OCI-LY7 (cell line): Measurements from ENCODE around the gene PARD3B. TPM values are rescaled to one million over a fixed set of nuclear protein-coding genes. Genes with fewer than 3 reads are reported as not detected.

Source experiments
- BruUV-seq: library from RNA; stranded (reverse); fragments of 400-500 nt; replicated peaks from 2 replicates; lab custom pipeline; 2021; lab: Mats Ljungman, UMichigan
- CTCF ChIA-PET: fragments of 300-600 bp; sonication (Branson Sonifier 250); formaldehyde crosslinking; loops from one replicate; lab custom pipeline; 2022; ENCODE audit warnings: antibody characterized with exemption; ENCODE audit not compliant: unreplicated experiment; lab: Charles Lee
- POLR2A ChIA-PET: fragments of 300-600 bp; sonication (Branson Sonifier 250); formaldehyde crosslinking; loops from one replicate; lab custom pipeline; 2022; ENCODE audit warnings: antibody characterized with exemption; lab: Charles Lee
- DNase-seq: peaks from one replicate; pipeline ENCODE4 v3.0.0-alpha.2; 2015; ENCODE audit warnings: low spot score
- H2AFZ ChIP-seq: fragments of 200-600 bp; sonication (generic), shearing (Covaris generic); 2 replicates; pipeline ENCODE4 v1.6.1; 2014; ENCODE audit warnings: mild to moderate bottlenecking, antibody characterized with exemption, low read length, moderate library complexity
- H3K27ac ChIP-seq: fragments of 200-600 bp; sonication (generic); 2 replicates; pipeline ENCODE4 v1.5.1; 2014; ENCODE audit warnings: mixed run types, low read depth, mild to moderate bottlenecking, moderate library complexity, low read length, inconsistent platforms; ENCODE audit not compliant: poor library complexity, severe bottlenecking
- H3K36me3 ChIP-seq: fragments of 200-600 bp; sonication (generic); 2 replicates; pipeline ENCODE4 v1.6.1; 2014; ENCODE audit warnings: mild to moderate bottlenecking, antibody characterized with exemption, low read length, moderate library complexity, mixed read lengths; ENCODE audit not compliant: insufficient read depth
- H3K4me1 ChIP-seq: fragments of 200-600 bp; sonication (generic); 2 replicates; pipeline ENCODE4 v1.5.1; 2014; ENCODE audit warnings: mild to moderate bottlenecking, low read length; ENCODE audit not compliant: insufficient read depth, poor library complexity, severe bottlenecking
- H3K4me2 ChIP-seq: fragments of 200-600 bp; sonication (generic); 2 replicates; pipeline ENCODE4 v1.6.1; 2014; ENCODE audit warnings: mild to moderate bottlenecking, low read length
- H3K4me3 ChIP-seq: fragments of 200-600 bp; sonication (generic); 2 replicates; pipeline ENCODE4 v1.5.1; 2014; ENCODE audit warnings: mild to moderate bottlenecking, low read depth, low read length; ENCODE audit not compliant: poor library complexity, severe bottlenecking
- H3K79me2 ChIP-seq: fragments of 200-600 bp; sonication (generic); 2 replicates; pipeline ENCODE4 v1.6.1; 2016; ENCODE audit warnings: low read depth, mild to moderate bottlenecking, low read length, moderate library complexity, mixed read lengths; ENCODE audit not compliant: insufficient read depth
- H3K9me2 ChIP-seq: fragments of 200-600 bp; sonication (generic); 2 replicates; pipeline ENCODE4 v1.6.1; 2016; ENCODE audit warnings: mild to moderate bottlenecking, low read length, mixed read lengths; ENCODE audit not compliant: insufficient read depth
- H3K9me3 ChIP-seq: fragments of 200-600 bp; sonication (generic); 2 replicates; pipeline ENCODE4 v1.6.1; 2014; ENCODE audit warnings: mild to moderate bottlenecking, mixed run types, low read length, mixed read lengths
- H4K20me1 ChIP-seq: fragments of 200-600 bp; sonication (generic); 2 replicates; pipeline ENCODE4 v1.6.1; 2014; ENCODE audit warnings: mild to moderate bottlenecking, antibody characterized with exemption, low read length, moderate library complexity, mixed read lengths; ENCODE audit not compliant: insufficient read depth
- EZH2phosphoT487 ChIP-seq: fragments of 200-600 bp; sonication (generic); IDR thresholded peaks from 2 replicates; pipeline ENCODE4 v1.6.1; 2018; ENCODE audit warnings: low read depth, borderline replicate concordance, mild to moderate bottlenecking, mixed run types, antibody characterized with exemption, low read length, moderate library complexity, mixed read lengths
- intact Hi-C: fragments of 100-400 bp; cut with micrococcal nuclease; formaldehyde crosslinking; loops from one replicate; pipeline ENCODE4 v1.10.0; 2022; ENCODE audit not compliant: unreplicated experiment
- total RNA-seq, 2 experiments: library from RNA; depleted of rRNA in 1 of 2; stranded (reverse); fragments of >200 nt in 1 of 2; shearing (Covaris generic) in 1 of 2; gene quantifications; 2 replicates each; pipeline ENCODE4 v1.2.3, GENCODE V29; 2014 to 2022
- TF ChIP-seq, protein P1 (sequence below): fragments of 200-600 bp; sonication (generic); conservative IDR thresholded peaks from 2 replicates; pipeline ENCODE4 v1.5.1; 2014; ENCODE audit warnings: mild to moderate bottlenecking, antibody characterized with exemption, low read length, moderate library complexity, mixed read lengths

The PARD3B gene
- total RNA-seq, 2 experiments from 2014 or later, result not detected

DNA sequence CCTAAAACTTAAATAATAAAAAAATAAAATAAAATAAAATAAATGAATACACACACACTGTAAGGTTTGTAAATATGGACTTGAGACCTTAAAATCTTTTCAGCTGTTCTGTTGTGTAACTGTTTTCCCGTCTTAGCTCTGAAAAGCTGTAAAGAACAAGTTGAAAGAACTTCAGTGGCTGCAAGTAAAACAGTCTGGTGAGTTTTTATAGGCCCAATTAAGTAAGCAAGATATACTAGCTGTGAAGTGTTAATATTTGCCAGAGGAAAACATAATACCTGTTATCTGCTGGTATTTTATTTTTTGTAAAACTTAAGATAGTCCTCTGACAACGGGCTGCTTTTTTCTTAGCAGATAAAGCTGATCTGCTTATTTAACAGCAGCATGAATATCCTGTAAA, 960.1 kb downstream of the PARD3B start:
- Histone ChIP-seq H3K4me3 (no peak overlapping the region), H2AFZ (no peak overlapping the region), H3K79me2 (no peaks in the 10 kb centered on the region), H3K27ac (no peak overlapping the region), H3K4me1 (no peaks in the 10 kb centered on the region), H3K36me3 (no peaks in the 10 kb centered on the region), H3K4me2 (no peak overlapping the region), H3K9me3 (no peaks in the 10 kb centered on the region), H3K9me2 (no peaks in the 10 kb centered on the region), H4K20me1 (no peaks in the 10 kb centered on the region)
- CTCF ChIA-PET, result no interaction called here
- POLR2A ChIA-PET, result interaction anchor here (0.6 to 0.9 kb wide), 2 partner anchors 31 to 42 kb away, joined by 3 to 4 read pairs; no protein-coding TSS in a partner anchor
- TF ChIP-seq EZH2phosphoT487, result no peak
- TF ChIP-seq, protein P1, sequence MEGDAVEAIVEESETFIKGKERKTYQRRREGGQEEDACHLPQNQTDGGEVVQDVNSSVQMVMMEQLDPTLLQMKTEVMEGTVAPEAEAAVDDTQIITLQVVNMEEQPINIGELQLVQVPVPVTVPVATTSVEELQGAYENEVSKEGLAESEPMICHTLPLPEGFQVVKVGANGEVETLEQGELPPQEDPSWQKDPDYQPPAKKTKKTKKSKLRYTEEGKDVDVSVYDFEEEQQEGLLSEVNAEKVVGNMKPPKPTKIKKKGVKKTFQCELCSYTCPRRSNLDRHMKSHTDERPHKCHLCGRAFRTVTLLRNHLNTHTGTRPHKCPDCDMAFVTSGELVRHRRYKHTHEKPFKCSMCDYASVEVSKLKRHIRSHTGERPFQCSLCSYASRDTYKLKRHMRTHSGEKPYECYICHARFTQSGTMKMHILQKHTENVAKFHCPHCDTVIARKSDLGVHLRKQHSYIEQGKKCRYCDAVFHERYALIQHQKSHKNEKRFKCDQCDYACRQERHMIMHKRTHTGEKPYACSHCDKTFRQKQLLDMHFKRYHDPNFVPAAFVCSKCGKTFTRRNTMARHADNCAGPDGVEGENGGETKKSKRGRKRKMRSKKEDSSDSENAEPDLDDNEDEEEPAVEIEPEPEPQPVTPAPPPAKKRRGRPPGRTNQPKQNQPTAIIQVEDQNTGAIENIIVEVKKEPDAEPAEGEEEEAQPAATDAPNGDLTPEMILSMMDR, result no peak
- BruUV-seq, result no TSS peak
- intact Hi-C loops, result no loop called here
- no peak for DNase-seq

DNA sequence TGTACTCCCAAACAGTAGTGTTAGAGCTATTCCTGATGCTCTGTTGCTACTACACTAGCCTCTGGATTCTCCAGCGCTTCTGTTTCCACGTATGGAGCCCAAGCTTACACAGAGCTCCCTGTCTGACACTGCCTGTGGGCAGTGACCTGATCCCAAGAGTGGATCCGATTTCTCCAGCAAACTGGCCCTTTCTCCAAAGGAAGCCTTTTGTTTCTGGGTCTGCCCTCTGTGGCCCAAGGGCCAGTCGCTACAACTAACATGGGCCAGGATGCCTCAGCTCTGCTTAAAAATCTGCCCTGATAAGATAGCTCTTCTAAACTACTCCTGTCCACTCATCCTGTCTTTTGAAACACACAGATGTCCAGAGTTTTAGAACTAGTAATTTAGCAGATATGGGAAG, 964.4 kb downstream of the PARD3B start:
- intact Hi-C loops, result no loop called here
- no peaks in the 10 kb centered on the region for H3K79me2 ChIP-seq
- H3K4me3 ChIP-seq, result no peak overlapping the region
- no peaks in the 10 kb centered on the region for H3K9me2 ChIP-seq
- no peak for TF ChIP-seq EZH2phosphoT487
- TF ChIP-seq, protein P1, result no peak
- no peak overlapping the region for H3K27ac ChIP-seq
- no peaks in the 10 kb centered on the region for H3K9me3 ChIP-seq
- no peaks in the 10 kb centered on the region for H3K4me1 ChIP-seq
- no TSS peak for BruUV-seq
- no peak overlapping the region for H3K4me2 ChIP-seq
- POLR2A ChIA-PET, result interaction anchor here (0.9 kb wide), 1 partner anchor 439 kb away, joined by 3 read pairs; no protein-coding TSS in a partner anchor
- CTCF ChIA-PET, result no interaction called here
- no peak overlapping the region for H2AFZ ChIP-seq
- H4K20me1 ChIP-seq, result no peaks in the 10 kb centered on the region
- no peaks in the 10 kb centered on the region for H3K36me3 ChIP-seq
- no peak for DNase-seq

DNA sequence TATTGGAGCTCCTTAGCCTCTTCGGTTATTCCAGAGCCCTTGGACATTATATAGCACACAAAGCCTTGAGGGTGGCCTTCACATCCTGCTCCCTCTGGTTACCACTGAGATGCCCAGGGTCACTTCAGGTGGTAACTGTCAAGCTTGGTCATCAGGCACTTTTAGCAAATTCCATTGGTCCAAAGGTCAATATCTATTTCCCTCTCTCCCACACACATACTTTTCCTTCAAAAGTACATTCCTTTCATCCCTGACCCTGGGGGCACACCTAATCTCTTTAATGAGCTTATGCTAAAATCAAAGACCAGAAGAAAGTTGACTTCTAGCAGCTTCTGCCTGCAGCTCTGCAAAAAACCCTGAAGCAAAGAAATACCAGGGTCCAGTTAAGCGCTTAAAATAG, 965.1 kb downstream of the PARD3B start:
- ChIA-PET CTCF (no interaction called here), POLR2A (interaction anchor here (1.0 kb wide), 1 partner anchor 36 kb away, joined by 4 read pairs; no protein-coding TSS in a partner anchor)
- Histone ChIP-seq H3K4me2 (no peak overlapping the region), H3K9me2 (no peaks in the 10 kb centered on the region), H4K20me1 (no peaks in the 10 kb centered on the region), H3K4me3 (no peak overlapping the region), H3K4me1 (no peaks in the 10 kb centered on the region), H3K9me3 (no peaks in the 10 kb centered on the region), H3K36me3 (no peaks in the 10 kb centered on the region), H2AFZ (no peak overlapping the region), H3K79me2 (no peaks in the 10 kb centered on the region), H3K27ac (no peak overlapping the region)
- BruUV-seq, result no TSS peak
- no peak for DNase-seq
- intact Hi-C loops, result no loop called here
- TF ChIP-seq, protein P1, result no peak
- TF ChIP-seq EZH2phosphoT487, result no peak
